ENCODE measurements around the gene BCKDK. TPM values are rescaled to one million over a fixed set of nuclear protein-coding genes. Genes with fewer than 3 reads are reported as not detected.

BCKDK gene
- polyA plus RNA-seq, 1 of the 3 experiments (the other 2 are of a cell fraction), result 73.2 TPM

DNA sequence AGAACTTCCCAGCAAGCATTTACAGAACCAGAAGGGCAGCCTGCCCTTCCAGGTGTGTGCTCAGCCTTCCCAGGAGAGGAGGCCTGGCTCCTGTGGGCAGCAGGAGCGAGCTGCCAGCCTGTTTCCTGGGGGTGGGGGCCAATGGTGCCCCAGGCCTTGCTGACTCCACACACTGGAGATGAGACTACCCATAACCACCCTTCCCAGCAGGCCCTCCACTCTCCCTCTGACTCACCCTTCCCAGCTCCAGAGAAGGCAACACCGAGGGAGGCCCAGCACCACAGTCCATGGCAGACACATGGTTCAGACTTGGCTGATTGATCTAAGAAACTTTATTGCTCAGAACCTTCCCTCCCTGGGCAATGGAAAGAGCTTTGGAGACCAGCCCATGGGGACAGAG lies 17.6 kb upstream of the BCKDK start:
- Histone ChIP-seq H3K9ac (no peak overlapping the region), H4K20me1 (ENCODE audit: insufficient read depth) (peaks cover 7% of the 10 kb centered on the region; the same call in 1 of the 2 replicates), H3K4me3 (ENCODE audit: low read depth in 2 of 2, low read length in 1 of 2) (no peak overlapping the region), H3K27ac (ENCODE audit: low read depth in 2 of 2, low read length in 1 of 2) (peak overlapping the region in 1 of 2 experiments; percentile 38; a peak in 2 of 4 replicates), H3K36me3 (replicated peaks in 1 of 2; ENCODE audit: control insufficient read depth in 1 of 2, insufficient read depth in 2 of 2, low read length in 1 of 2) (peaks cover 7 to 11% of the 10 kb centered on the region in 2 experiments), H3F3A (replicated peaks; ENCODE audit: insufficient read depth) (no peaks in the 10 kb centered on the region), H3K4me2 (0 out of 2 replicates have a peak overlapping the region, but pooled peaks have one; percentile 1), H2AFZ (ENCODE audit: low read depth) (no peak overlapping the region), H3K9me2 (no peaks in the 10 kb centered on the region), H3K79me2 (ENCODE audit: insufficient read depth) (peaks cover 56% of the 10 kb centered on the region), H3K27me3 (ENCODE audit: insufficient read depth) (no peaks in the 10 kb centered on the region), H3K4me1 (ENCODE audit: control insufficient read depth in 1 of 2, insufficient read depth in 2 of 2, low read depth in 1 of 2, low read length in 1 of 2) (peaks cover 4 to 16% of the 10 kb centered on the region in 2 experiments; a peak in 2 of 4 replicates), H3K9me3 (no peaks in the 10 kb centered on the region)
- CTCF ChIA-PET, result no interaction called here
- 63% methylated on average over 2 of the region's 2 CpGs for WGBS (ENCODE audit: low lambda C conversion rate)
- DNase-seq, result no peak
- POLR2A ChIA-PET, result no interaction called here
- TF ChIP-seq MEF2A (IDR thresholded peaks at IDR 0.05; ENCODE audit: borderline replicate concordance, low read depth) (no peak), FOSL2 (IDR thresholded peaks at IDR 0.05; ENCODE audit: borderline replicate concordance, low read depth) (peak; percentile 33; the same call in 1 of the 2 replicates)

DNA sequence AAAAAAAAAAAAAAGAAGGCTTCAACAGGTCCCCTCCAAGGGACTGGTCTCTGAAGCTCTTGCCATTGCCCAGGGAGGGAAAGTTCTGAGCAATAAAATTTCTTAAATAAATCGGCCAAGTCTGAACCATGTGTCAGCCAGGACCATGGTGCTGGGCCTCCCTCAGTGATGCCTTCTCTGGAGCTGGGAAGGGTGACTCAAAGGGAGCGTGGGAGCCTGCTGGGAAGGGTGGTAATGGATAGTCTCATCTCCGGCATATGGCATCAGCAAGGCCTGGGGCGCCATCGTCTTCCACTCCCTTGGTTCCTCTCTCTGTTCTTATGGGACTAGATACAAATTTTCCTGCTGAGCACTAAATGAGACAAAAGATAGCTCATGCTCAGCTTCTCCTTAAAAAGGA lies 15.9 kb upstream of the BCKDK start:
- H2AFZ ChIP-seq (ENCODE audit: low read depth), result no peak overlapping the region
- H3K9ac ChIP-seq, result no peak overlapping the region
- H3K4me3 ChIP-seq (ENCODE audit: low read depth in 2 of 2, low read length in 1 of 2), result no peak overlapping the region
- no peaks in the 10 kb centered on the region for H3K9me3 ChIP-seq
- H3K79me2 ChIP-seq (ENCODE audit: insufficient read depth), result peaks cover 56% of the 10 kb centered on the region
- H3K27ac ChIP-seq (ENCODE audit: low read depth in 2 of 2, low read length in 1 of 2), result peak overlapping the region in 1 of 2 experiments; percentile 44; a peak in 2 of 4 replicates
- peak overlapping the region; percentile 100; the same call in 1 of the 2 replicates for H3K4me2 ChIP-seq
- no peaks in the 10 kb centered on the region for H3K27me3 ChIP-seq (ENCODE audit: insufficient read depth)
- no peaks in the 10 kb centered on the region for H3F3A ChIP-seq (replicated peaks; ENCODE audit: insufficient read depth)
- peaks cover 0 to 10% of the 10 kb centered on the region in 2 experiments for H3K36me3 ChIP-seq (replicated peaks in 1 of 2; ENCODE audit: control insufficient read depth in 1 of 2, insufficient read depth in 2 of 2, low read length in 1 of 2)
- peaks cover 7% of the 10 kb centered on the region; the same call in 1 of the 2 replicates for H4K20me1 ChIP-seq (ENCODE audit: insufficient read depth)
- peaks cover 4 to 16% of the 10 kb centered on the region in 2 experiments; a peak in 2 of 4 replicates for H3K4me1 ChIP-seq (ENCODE audit: control insufficient read depth in 1 of 2, insufficient read depth in 2 of 2, low read depth in 1 of 2, low read length in 1 of 2)
- WGBS (ENCODE audit: low lambda C conversion rate), result 80% methylated on average over 5 of the region's 5 CpGs
- ChIA-PET POLR2A (interaction anchor here (0.6 to 1.1 kb wide), 5 partner anchors 8 to 59 kb away, joined by 3 to 11 read pairs (median 3); partner anchors contain the start of genes KAT8, STX4, ZNF646 and ZNF668), CTCF (interaction anchor here (0.8 to 2.6 kb wide), 4 partner anchors 50 to 108 kb away, joined by 3 to 13 read pairs (median 3); partner anchors contain the start of gene HSD3B7)
- H3K9me2 ChIP-seq, result no peaks in the 10 kb centered on the region
- DNase-seq, result no peak
- TF ChIP-seq RXRA (IDR thresholded peaks at IDR 0.05; ENCODE audit: borderline replicate concordance, low read depth), result no peak
- no peak for TF ChIP-seq SIN3A (IDR thresholded peaks at IDR 0.05; ENCODE audit: borderline replicate concordance, low read depth, low read length)
- no peak for TF ChIP-seq MXI1 (IDR thresholded peaks at IDR 0.05; ENCODE audit: low read depth, low read length)
- TF ChIP-seq PBX3 (IDR thresholded peaks at IDR 0.05), result no peak
- TF ChIP-seq, protein P1, sequence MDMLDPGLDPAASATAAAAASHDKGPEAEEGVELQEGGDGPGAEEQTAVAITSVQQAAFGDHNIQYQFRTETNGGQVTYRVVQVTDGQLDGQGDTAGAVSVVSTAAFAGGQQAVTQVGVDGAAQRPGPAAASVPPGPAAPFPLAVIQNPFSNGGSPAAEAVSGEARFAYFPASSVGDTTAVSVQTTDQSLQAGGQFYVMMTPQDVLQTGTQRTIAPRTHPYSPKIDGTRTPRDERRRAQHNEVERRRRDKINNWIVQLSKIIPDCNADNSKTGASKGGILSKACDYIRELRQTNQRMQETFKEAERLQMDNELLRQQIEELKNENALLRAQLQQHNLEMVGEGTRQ (IDR thresholded peaks at IDR 0.05; ENCODE audit: borderline replicate concordance, low read depth, low read length), result no peak
- TF ChIP-seq EP300 (IDR thresholded peaks at IDR 0.05; ENCODE audit: borderline replicate concordance in 1 of 2, low read depth in 1 of 2, low read length in 1 of 2), result no peak
- no peak for TF ChIP-seq ELF1 (IDR thresholded peaks at IDR 0.05)
- TF ChIP-seq TAF1 (IDR thresholded peaks at IDR 0.05; ENCODE audit: borderline replicate concordance, low read depth, low read length), result no peak
- no peak for TF ChIP-seq YY1 (IDR thresholded peaks at IDR 0.05; ENCODE audit: low read depth)
- TF ChIP-seq EZH2phosphoT487 (IDR thresholded peaks at IDR 0.05; ENCODE audit: borderline replicate concordance, low read depth), result no peak
- no peak for TF ChIP-seq FOXM1 (IDR thresholded peaks at IDR 0.05; ENCODE audit: low read depth)
- TF ChIP-seq, protein P2, sequence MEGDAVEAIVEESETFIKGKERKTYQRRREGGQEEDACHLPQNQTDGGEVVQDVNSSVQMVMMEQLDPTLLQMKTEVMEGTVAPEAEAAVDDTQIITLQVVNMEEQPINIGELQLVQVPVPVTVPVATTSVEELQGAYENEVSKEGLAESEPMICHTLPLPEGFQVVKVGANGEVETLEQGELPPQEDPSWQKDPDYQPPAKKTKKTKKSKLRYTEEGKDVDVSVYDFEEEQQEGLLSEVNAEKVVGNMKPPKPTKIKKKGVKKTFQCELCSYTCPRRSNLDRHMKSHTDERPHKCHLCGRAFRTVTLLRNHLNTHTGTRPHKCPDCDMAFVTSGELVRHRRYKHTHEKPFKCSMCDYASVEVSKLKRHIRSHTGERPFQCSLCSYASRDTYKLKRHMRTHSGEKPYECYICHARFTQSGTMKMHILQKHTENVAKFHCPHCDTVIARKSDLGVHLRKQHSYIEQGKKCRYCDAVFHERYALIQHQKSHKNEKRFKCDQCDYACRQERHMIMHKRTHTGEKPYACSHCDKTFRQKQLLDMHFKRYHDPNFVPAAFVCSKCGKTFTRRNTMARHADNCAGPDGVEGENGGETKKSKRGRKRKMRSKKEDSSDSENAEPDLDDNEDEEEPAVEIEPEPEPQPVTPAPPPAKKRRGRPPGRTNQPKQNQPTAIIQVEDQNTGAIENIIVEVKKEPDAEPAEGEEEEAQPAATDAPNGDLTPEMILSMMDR (IDR thresholded peaks at IDR 0.05), result no peak
- TF ChIP-seq GABPA (IDR thresholded peaks at IDR 0.05; ENCODE audit: low read depth), result no peak
- TF ChIP-seq, protein P3, sequence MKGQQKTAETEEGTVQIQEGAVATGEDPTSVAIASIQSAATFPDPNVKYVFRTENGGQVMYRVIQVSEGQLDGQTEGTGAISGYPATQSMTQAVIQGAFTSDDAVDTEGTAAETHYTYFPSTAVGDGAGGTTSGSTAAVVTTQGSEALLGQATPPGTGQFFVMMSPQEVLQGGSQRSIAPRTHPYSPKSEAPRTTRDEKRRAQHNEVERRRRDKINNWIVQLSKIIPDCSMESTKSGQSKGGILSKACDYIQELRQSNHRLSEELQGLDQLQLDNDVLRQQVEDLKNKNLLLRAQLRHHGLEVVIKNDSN (IDR thresholded peaks at IDR 0.05; ENCODE audit: borderline replicate concordance, low read depth), result no peak
- TF ChIP-seq NRF1 (IDR thresholded peaks at IDR 0.05; ENCODE audit: low read depth, low read length), result no peak
- no peak for TF ChIP-seq TCF12 (IDR thresholded peaks at IDR 0.05)
- TF ChIP-seq, protein P4, sequence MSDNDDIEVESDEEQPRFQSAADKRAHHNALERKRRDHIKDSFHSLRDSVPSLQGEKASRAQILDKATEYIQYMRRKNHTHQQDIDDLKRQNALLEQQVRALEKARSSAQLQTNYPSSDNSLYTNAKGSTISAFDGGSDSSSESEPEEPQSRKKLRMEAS (IDR thresholded peaks at IDR 0.05; ENCODE audit: low read depth), result no peak
- TF ChIP-seq SMC3 (IDR thresholded peaks at IDR 0.05; ENCODE audit: low read depth, low read length), result no peak
